22Rv1 (cell line): Measurements from ENCODE around the gene SLC22A1.
"Not testable (repeated sequence)": the region's sequence is repeated elsewhere in the genome, so short reads cannot be mapped to it uniquely, and the experiment has no call there.

Source experiments
- ZFX ChIP-seq: fragments of 450-650 bp; IDR thresholded peaks from 2 replicates; pipeline ENCODE4 v1.6.1; 2017; ENCODE audit warnings: antibody characterized with exemption, borderline replicate concordance
- TF ChIP-seq, protein P1 (sequence below): fragments of 450-650 bp; IDR thresholded peaks from 2 replicates; pipeline ENCODE4 v1.5.1; 2017; ENCODE audit warnings: mild to moderate bottlenecking

DNA sequence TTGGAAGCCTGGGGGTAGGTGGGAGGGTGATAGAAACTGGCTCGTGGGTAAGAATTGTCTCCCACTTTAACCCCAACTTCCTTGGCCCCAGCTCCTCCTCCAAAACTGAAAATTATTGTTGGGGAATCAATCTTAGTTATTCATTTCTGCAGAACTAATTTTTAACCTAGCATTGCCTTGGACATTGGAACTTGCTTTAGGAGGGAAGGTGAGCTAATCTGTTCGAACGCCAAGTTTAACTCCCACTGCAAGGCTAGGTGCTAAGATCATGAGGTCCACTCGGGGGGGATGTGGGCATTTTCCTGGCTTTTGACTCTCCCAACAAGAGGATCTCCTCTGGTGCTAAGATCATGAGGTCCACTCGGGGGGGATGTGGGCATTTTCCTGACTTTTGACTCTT, 3.5 kb downstream of the SLC22A1 start:
- TF ChIP-seq, protein P1, sequence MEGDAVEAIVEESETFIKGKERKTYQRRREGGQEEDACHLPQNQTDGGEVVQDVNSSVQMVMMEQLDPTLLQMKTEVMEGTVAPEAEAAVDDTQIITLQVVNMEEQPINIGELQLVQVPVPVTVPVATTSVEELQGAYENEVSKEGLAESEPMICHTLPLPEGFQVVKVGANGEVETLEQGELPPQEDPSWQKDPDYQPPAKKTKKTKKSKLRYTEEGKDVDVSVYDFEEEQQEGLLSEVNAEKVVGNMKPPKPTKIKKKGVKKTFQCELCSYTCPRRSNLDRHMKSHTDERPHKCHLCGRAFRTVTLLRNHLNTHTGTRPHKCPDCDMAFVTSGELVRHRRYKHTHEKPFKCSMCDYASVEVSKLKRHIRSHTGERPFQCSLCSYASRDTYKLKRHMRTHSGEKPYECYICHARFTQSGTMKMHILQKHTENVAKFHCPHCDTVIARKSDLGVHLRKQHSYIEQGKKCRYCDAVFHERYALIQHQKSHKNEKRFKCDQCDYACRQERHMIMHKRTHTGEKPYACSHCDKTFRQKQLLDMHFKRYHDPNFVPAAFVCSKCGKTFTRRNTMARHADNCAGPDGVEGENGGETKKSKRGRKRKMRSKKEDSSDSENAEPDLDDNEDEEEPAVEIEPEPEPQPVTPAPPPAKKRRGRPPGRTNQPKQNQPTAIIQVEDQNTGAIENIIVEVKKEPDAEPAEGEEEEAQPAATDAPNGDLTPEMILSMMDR, result not testable (repeated sequence)
- TF ChIP-seq ZFX, result not testable (repeated sequence)
